Coronary artery (tissue), 2 donors: ENCODE measurements around the gene ALG6.
"Not testable (repeated sequence)": the region's sequence is repeated elsewhere in the genome, so short reads cannot be mapped to it uniquely, and the experiment has no call there.

Source experiments
- DNase-seq: peaks from one replicate; pipeline ENCODE4 v3.0.0-alpha.2; 2017; ENCODE audit warnings: low spot score
- H3K27ac ChIP-seq, 2 donors: fragments of 200-600 bp; sonication (generic); one replicate each; pipeline ENCODE4 v1.5.1; 2016 to 2019
- H3K4me3 ChIP-seq: fragments of 200-600 bp; sonication (generic); 2 replicates; pipeline ENCODE4 v1.5.1; 2016; ENCODE audit warnings: mild to moderate bottlenecking, moderate library complexity
- CTCF ChIP-seq: fragments of 200-600 bp; sonication (generic); IDR thresholded peaks from one replicate; pipeline ENCODE4 v1.5.1; 2019; ENCODE audit warnings: antibody characterized with exemption

ALG6 gene

GRCh38 chr1:63411066-63411465 lies 43.6 kb downstream of the ALG6 start:
- no peak for DNase-seq
- H3K27ac ChIP-seq, result no peak overlapping the region
- no peak for TF ChIP-seq CTCF
- H3K4me3 ChIP-seq, result no peak overlapping the region

- DNase-seq, result no peak
- Histone ChIP-seq H3K4me3 (no peak overlapping the region), H3K27ac (no peak overlapping the region)
- no peak for TF ChIP-seq CTCF
Measured at GRCh38 chr1:63413394-63413793, 46.0 kb downstream of the ALG6 start.

GRCh38 chr1:63414691-63415365 lies 47.4 kb downstream of the ALG6 start:
- no peak for TF ChIP-seq CTCF
- Histone ChIP-seq H3K27ac (no peak overlapping the region), H3K4me3 (no peak overlapping the region)
- DNase-seq, result no peak

GRCh38 chr1:63418101-63418500 lies 50.7 kb downstream of the ALG6 start:
- Histone ChIP-seq H3K27ac (no peak overlapping the region), H3K4me3 (no peak overlapping the region)
- no peak for TF ChIP-seq CTCF
- no peak for DNase-seq

GRCh38 chr1:63420746-63421145 lies 53.3 kb downstream of the ALG6 start:
- not testable (repeated sequence) for H3K27ac ChIP-seq, H3K4me3 ChIP-seq, DNase-seq

- TF ChIP-seq CTCF, result no peak
- H3K4me3 ChIP-seq, result no peak overlapping the region
- DNase-seq, result no peak
- H3K27ac ChIP-seq, result no peak overlapping the region
Measured at GRCh38 chr1:63423649-63424048, 56.2 kb downstream of the ALG6 start.

GRCh38 chr1:63428815-63429214 lies 61.4 kb downstream of the ALG6 start:
- Histone ChIP-seq H3K4me3 (no peak overlapping the region), H3K27ac (no peak overlapping the region)
- no peak for TF ChIP-seq CTCF
- no peak for DNase-seq
